Mesothelial cell of epicardium (in vitro differentiated cells): Measurements from ENCODE around the gene UNC93B1. TPM values are rescaled to one million over a fixed set of nuclear protein-coding genes. Genes with fewer than 3 reads are reported as not detected.

Experiments
- DNase-seq, 2 experiments: peaks; one replicate each; pipeline ENCODE4 v3.0.0; 2021; ENCODE audit warnings: low spot score in 2 of 2; ENCODE audit not compliant: unreplicated experiment in 2 of 2
- H3K27ac Mint-ChIP-seq: 2 replicates; pipeline ENCODE4 v1.8.0; 2021; ENCODE audit warnings: mixed read lengths
- H3K27me3 Mint-ChIP-seq: 2 replicates; pipeline ENCODE4 v1.8.0; 2021; ENCODE audit warnings: low read depth, mixed read lengths
- H3K36me3 Mint-ChIP-seq: 2 replicates; pipeline ENCODE4 v1.8.0; 2021; ENCODE audit warnings: mixed read lengths
- H3K4me1 Mint-ChIP-seq: 2 replicates; pipeline ENCODE4 v1.8.0; 2021; ENCODE audit warnings: mixed read lengths
- H3K4me3 Mint-ChIP-seq: 2 replicates; pipeline ENCODE4 v1.8.0; 2021; ENCODE audit warnings: mild to moderate bottlenecking, moderate library complexity, mixed read lengths
- H3K9me3 Mint-ChIP-seq: 2 replicates; pipeline ENCODE4 v1.8.0; 2021; ENCODE audit warnings: mixed read lengths
- total RNA-seq: library from RNA; stranded (reverse); gene quantifications from 3 replicates; pipeline ENCODE4 v1.2.1, GENCODE V29; 2021
- TF ChIP-seq, protein P1 (sequence below): fragments of 200-600 bp; sonication (generic); IDR thresholded peaks from one replicate; pipeline ENCODE4 v1.5.0; 2021; ENCODE audit warnings: antibody characterized with exemption; ENCODE audit not compliant: unreplicated experiment

Gene UNC93B1
- total RNA-seq, 1 donor from 2014 or later: 19.0 TPM

DNA sequence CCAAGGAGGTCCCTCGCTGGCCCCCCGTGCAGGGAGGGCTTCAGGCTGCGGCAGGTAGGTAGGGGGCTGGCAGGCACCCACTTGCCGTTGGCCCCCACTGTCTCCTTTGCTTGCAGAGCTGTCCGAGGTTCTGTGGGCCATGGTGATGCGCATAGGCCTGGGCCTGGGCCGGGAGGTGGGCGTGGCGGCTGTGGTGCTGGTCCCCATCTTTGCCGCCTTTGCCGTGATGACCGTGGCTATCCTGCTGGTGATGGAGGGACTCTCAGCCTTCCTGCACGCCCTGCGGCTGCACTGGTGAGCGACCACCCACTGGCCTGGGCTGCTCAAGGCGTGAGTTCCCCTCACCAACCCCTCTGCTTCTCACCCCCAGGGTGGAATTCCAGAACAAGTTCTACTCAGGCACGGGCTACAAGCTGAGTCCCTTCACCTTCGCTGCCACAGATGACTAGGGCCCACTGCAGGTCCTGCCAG, 46.5 kb upstream of the UNC93B1 start:
- H3K9me3 Mint-ChIP-seq: no peaks in the 10 kb centered on the region
- H3K36me3 Mint-ChIP-seq: peaks cover 4% of the 10 kb centered on the region
- H3K4me3 Mint-ChIP-seq: no peak overlapping the region
- H3K4me1 Mint-ChIP-seq: no peaks in the 10 kb centered on the region
- no peak overlapping the region for H3K27ac Mint-ChIP-seq
- H3K27me3 Mint-ChIP-seq: no peaks in the 10 kb centered on the region
- TF ChIP-seq, protein P1, sequence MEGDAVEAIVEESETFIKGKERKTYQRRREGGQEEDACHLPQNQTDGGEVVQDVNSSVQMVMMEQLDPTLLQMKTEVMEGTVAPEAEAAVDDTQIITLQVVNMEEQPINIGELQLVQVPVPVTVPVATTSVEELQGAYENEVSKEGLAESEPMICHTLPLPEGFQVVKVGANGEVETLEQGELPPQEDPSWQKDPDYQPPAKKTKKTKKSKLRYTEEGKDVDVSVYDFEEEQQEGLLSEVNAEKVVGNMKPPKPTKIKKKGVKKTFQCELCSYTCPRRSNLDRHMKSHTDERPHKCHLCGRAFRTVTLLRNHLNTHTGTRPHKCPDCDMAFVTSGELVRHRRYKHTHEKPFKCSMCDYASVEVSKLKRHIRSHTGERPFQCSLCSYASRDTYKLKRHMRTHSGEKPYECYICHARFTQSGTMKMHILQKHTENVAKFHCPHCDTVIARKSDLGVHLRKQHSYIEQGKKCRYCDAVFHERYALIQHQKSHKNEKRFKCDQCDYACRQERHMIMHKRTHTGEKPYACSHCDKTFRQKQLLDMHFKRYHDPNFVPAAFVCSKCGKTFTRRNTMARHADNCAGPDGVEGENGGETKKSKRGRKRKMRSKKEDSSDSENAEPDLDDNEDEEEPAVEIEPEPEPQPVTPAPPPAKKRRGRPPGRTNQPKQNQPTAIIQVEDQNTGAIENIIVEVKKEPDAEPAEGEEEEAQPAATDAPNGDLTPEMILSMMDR: no peak
- DNase-seq: no peak

DNA sequence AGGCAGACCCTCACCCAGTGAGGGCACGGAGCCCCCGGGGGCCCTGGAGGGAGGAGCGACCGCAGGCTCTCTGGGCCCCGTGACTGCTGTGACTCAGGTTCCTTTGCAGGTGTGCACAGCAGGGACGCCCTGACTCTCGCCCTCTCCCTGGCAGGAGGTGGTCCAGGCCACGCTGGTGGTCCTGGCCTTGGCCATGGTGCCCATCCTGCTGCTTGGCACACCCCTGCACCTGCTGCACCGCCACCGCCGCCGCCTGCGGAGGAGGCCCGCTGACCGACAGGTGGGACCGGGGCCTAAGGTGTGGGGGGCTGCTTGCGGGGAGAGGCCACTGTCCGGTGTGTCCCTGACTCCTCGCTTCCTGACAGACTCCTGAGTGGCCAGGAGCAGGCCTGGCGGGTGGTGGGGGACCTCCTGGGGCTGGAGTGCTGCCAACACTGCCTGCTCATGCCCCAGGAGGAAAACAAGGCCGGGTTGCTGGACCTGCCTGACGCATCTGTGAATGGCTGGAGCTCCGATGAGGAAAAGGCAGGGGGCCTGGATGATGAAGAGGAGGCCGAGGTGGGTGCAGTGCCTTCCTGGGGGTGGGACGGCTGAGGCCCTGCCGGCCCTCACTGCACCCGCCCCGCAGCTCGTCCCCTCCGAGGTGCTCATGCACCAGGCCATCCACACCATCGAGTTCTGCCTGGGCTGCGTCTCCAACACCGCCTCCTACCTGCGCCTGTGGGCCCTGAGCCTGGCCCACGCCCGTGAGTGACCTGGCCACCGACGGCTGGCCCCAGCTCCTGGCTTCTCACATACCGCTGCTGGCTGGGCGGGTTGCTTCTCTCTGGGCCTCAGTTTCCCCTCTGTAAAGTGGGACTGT, 45.8 kb upstream of the UNC93B1 start:
- DNase-seq: no peak
- Mint-ChIP-seq H3K9me3 (no peaks in the 10 kb centered on the region), H3K4me1 (no peaks in the 10 kb centered on the region), H3K4me3 (no peak overlapping the region), H3K27me3 (no peaks in the 10 kb centered on the region), H3K36me3 (peaks cover 2% of the 10 kb centered on the region), H3K27ac (no peak overlapping the region)
- TF ChIP-seq, protein P1: no peak

DNA sequence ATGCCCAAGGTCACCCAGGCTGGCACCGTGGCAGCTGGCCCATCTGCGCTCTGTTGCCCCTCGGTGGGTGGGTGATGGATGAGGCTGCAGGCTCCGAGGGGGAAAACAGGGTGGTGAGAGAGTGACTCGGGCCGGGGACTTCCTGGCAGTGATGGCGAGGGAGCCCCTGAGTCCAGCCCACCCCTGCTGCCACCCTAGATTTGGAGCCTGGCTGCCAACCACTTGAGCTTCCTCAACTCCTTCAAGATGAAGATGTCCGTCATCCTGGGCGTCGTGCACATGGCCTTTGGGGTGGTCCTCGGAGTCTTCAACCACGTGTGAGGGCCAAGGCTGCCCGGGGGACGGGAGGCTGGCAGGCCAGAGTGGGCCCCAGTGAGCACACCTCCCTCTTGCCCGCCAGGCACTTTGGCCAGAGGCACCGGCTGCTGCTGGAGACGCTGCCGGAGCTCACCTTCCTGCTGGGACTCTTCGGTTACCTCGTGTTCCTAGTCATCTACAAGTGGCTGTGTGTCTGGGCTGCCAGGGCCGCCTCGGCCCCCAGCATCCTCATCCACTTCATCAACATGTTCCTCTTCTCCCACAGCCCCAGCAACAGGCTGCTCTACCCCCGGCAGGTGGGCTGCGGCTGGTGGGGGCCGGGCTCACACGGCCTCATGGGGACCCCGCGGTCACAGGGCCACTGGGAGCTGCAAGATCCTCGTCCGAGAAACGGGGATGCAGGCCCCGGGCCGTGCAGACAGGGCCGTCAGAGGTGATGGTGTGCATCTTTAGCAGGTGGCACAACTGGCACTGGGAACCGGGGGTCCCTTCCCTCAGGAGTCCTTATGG, 45.0 kb upstream of the UNC93B1 start:
- Mint-ChIP-seq H3K9me3 (no peaks in the 10 kb centered on the region), H3K27ac (no peak overlapping the region), H3K27me3 (no peaks in the 10 kb centered on the region), H3K4me1 (no peaks in the 10 kb centered on the region), H3K36me3 (peaks cover 2% of the 10 kb centered on the region), H3K4me3 (no peak overlapping the region)
- TF ChIP-seq, protein P1: no peak
- DNase-seq: no peak

DNA sequence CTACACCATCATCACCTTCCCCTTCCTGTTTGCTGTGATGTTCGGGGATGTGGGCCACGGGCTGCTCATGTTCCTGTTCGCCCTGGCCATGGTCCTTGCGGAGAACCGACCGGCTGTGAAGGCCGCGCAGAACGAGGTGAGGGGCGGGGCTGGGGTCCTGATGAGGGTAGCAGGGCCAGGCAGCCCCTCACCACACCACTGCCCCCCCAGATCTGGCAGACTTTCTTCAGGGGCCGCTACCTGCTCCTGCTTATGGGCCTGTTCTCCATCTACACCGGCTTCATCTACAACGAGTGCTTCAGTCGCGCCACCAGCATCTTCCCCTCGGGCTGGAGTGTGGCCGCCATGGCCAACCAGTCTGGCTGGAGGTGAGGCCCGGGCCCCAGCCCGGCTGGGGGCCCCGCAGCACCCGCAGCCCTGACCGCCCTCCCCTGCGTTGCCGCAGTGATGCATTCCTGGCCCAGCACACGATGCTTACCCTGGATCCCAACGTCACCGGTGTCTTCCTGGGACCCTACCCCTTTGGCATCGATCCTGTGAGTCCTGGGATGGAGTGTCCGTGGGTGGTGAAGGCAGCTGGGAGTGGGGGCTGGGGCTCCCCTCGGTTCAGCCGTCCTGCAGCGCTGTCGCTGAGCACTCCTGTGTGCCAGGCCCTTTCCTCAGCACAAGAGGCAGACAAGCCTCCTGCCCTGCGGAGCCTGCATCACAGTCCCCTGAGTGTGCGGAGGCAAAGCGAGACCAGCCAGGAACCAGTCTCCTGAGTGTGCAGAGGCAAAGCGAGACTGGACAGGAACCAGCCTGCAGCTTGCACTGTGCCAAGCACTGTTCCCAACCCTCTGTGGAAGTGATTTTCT, 43.8 kb upstream of the UNC93B1 start:
- H3K27me3 Mint-ChIP-seq: no peaks in the 10 kb centered on the region
- H3K9me3 Mint-ChIP-seq: no peaks in the 10 kb centered on the region
- H3K27ac Mint-ChIP-seq: no peak overlapping the region
- TF ChIP-seq, protein P1: no peak
- no peaks in the 10 kb centered on the region for H3K4me1 Mint-ChIP-seq
- no peaks in the 10 kb centered on the region for H3K36me3 Mint-ChIP-seq
- no peak for DNase-seq
- H3K4me3 Mint-ChIP-seq: no peak overlapping the region

DNA sequence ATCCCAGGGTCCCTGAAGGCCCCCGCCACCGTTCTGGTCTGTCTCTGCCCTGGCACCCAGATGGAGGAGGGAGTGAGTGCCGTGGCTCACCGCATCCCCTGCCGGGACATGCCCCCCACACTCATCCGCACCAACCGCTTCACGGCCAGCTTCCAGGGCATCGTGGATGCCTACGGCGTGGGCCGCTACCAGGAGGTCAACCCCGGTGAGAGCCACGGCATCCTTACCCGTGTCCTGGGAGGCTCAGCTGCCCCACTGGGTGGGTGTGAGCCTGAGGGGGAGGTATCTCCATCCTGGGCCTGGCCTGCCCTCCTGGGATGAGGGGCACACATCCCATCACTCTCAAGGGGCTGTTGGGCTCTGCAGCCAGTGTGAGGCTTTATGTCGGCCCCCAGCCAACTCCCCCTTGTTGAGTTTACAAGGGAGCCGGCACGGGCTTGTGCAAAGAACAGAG, 41.0 kb upstream of the UNC93B1 start:
- H3K9me3 Mint-ChIP-seq: no peaks in the 10 kb centered on the region
- TF ChIP-seq, protein P1: no peak
- H3K36me3 Mint-ChIP-seq: no peaks in the 10 kb centered on the region
- H3K27me3 Mint-ChIP-seq: no peaks in the 10 kb centered on the region
- no peak for DNase-seq
- no peak overlapping the region for H3K27ac Mint-ChIP-seq
- peaks cover 6% of the 10 kb centered on the region for H3K4me1 Mint-ChIP-seq
- H3K4me3 Mint-ChIP-seq: no peak overlapping the region
